H1 (cell line): Measurements from ENCODE around the gene ADSS1. TPM values are rescaled to one million over a fixed set of nuclear protein-coding genes. Genes with fewer than 3 reads are reported as not detected.

Source experiments
- CTCF ChIA-PET: fragments of 300-600 bp; sonication (Branson Sonifier 250); formaldehyde crosslinking; loops from one replicate; lab custom pipeline; 2021; ENCODE audit not compliant: partially characterized antibody; lab: Charles Lee
- POLR2A ChIA-PET: fragments of 300-600 bp; sonication (Branson Sonifier 250); formaldehyde crosslinking; loops from one replicate; lab custom pipeline; 2021; ENCODE audit warnings: inconsistent platforms; ENCODE audit not compliant: partially characterized antibody; lab: Charles Lee
- DNase-seq, 2 experiments: peaks; one replicate each; pipeline versions ENCODE4 v3.0.0 to v3.0.0-alpha.2; 2010 to 2022; ENCODE audit warnings: low spot score in 2 of 2, low read depth in 1 of 2, mixed read lengths in 1 of 2
- FAIRE-seq: peaks from 2 replicates; lab custom pipeline; 2011; peaks lifted over from hg19 to GRCh38; lab: Jason Lieb, UNC
- H2AFZ ChIP-seq: 2 replicates; pipeline ENCODE4 v1.8.1; 2012; ENCODE audit warnings: low read length, inconsistent platforms
- H2AK5ac ChIP-seq: 2 replicates; pipeline ENCODE4 v1.6.1; 2013; ENCODE audit warnings: low read depth, low read length
- H2BK120ac ChIP-seq: replicated peaks from 2 replicates; pipeline ENCODE3; 2013; ENCODE audit warnings: low read depth, low read length, inconsistent platforms
- H2BK12ac ChIP-seq: 2 replicates; pipeline ENCODE4 v1.6.1; 2013; ENCODE audit warnings: low read depth, low read length
- H2BK15ac ChIP-seq: 2 replicates; pipeline ENCODE4 v1.6.1; 2013; ENCODE audit warnings: low read length
- H2BK20ac ChIP-seq: 2 replicates; pipeline ENCODE4 v1.6.1; 2013; ENCODE audit warnings: low read length
- H2BK5ac ChIP-seq: 2 replicates; pipeline ENCODE4 v1.6.1; 2013; ENCODE audit warnings: low read depth, low read length
- H3K14ac ChIP-seq: 2 replicates; pipeline ENCODE4 v1.6.1; 2013; ENCODE audit warnings: inconsistent platforms; ENCODE audit not compliant: insufficient read length
- H3K18ac ChIP-seq: 2 replicates; pipeline ENCODE4 v1.6.1; 2013; ENCODE audit warnings: low read length; ENCODE audit errors: extremely low read depth
- H3K23ac ChIP-seq: 2 replicates; pipeline ENCODE4 v1.6.1; 2013; ENCODE audit warnings: inconsistent platforms; ENCODE audit not compliant: insufficient read length
- H3K23me2 ChIP-seq: 2 replicates; pipeline ENCODE4 v1.6.1; 2013; ENCODE audit warnings: low read depth, low read length
- H3K27ac ChIP-seq: 2 replicates; pipeline ENCODE4 v1.6.1; 2011; ENCODE audit warnings: low read depth, low read length, inconsistent platforms
- H3K27me3 ChIP-seq, 4 experiments: replicated peaks in 1 of 4; 1 replicate in 1 of 4; 2 replicates in 3 of 4; pipeline versions ENCODE4 v1.6.1 to v1.8.1; 2011 to 2013; ENCODE audit warnings: low read length in 3 of 4, mild to moderate bottlenecking in 3 of 4, inconsistent platforms in 2 of 4, mixed read lengths in 2 of 4, moderate library complexity in 1 of 4; ENCODE audit not compliant: control insufficient read depth in 3 of 4, insufficient read depth in 3 of 4; ENCODE audit errors: extremely low read depth in 1 of 4
- H3K36me3 ChIP-seq, 4 experiments: 2 replicates each; pipeline versions ENCODE4 v1.6.1 to v1.8.1; 2011 to 2013; ENCODE audit warnings: mild to moderate bottlenecking in 4 of 4, low read length in 3 of 4, moderate library complexity in 2 of 4, control low read depth in 1 of 4, inconsistent platforms in 1 of 4; ENCODE audit not compliant: insufficient read depth in 4 of 4, control insufficient read depth in 2 of 4
- H3K4ac ChIP-seq: replicated peaks from 2 replicates; pipeline ENCODE3; 2013; ENCODE audit warnings: low read length, low read depth, mixed read lengths, inconsistent platforms; ENCODE audit not compliant: insufficient read length
- H3K4me1 ChIP-seq, 4 experiments: replicated peaks in 1 of 4; 1 replicate in 1 of 4; 2 replicates in 3 of 4; pipeline versions ENCODE4 v1.6.1 to v1.8.1; 2011 to 2013; ENCODE audit warnings: low read length in 3 of 4, inconsistent platforms in 2 of 4, mixed read lengths in 1 of 4; ENCODE audit not compliant: insufficient read depth in 4 of 4, control insufficient read depth in 3 of 4
- H3K4me2 ChIP-seq, 2 experiments: 2 replicates each; pipeline versions ENCODE4 v1.6.1 to v1.8.1; 2011 to 2013; ENCODE audit warnings: low read depth in 2 of 2, low read length in 2 of 2, control low read depth in 1 of 2, inconsistent platforms in 1 of 2, mild to moderate bottlenecking in 1 of 2; ENCODE audit not compliant: insufficient read depth in 1 of 2
- H3K4me3 ChIP-seq, 4 experiments: fragments of 200-600, 300-600 bp in 1 of 4; sonication (generic), shearing (Covaris generic), sonication (Bioruptor Twin) in 1 of 4; 2 replicates each; pipeline versions ENCODE4 v1.5.1 to v1.8.1; 2011 to 2016; ENCODE audit warnings: low read length in 4 of 4, low read depth in 3 of 4, control low read depth in 2 of 4, inconsistent platforms in 2 of 4, mild to moderate bottlenecking in 2 of 4, mixed read lengths in 1 of 4, moderate library complexity in 1 of 4; ENCODE audit not compliant: insufficient read depth in 2 of 4; ENCODE audit errors: extremely low read depth in 1 of 4
- H3K56ac ChIP-seq: replicated peaks from 2 replicates; pipeline ENCODE3; 2013; ENCODE audit warnings: low read depth, mild to moderate bottlenecking, mixed read lengths, low read length, inconsistent platforms; ENCODE audit not compliant: insufficient read length
- H3K79me1 ChIP-seq: 2 replicates; pipeline ENCODE4 v1.6.1; 2013; ENCODE audit warnings: low read depth, low read length, control low read depth
- H3K79me2 ChIP-seq, 2 experiments: 2 replicates each; pipeline versions ENCODE4 v1.6.1 to v1.8.1; 2012 to 2013; ENCODE audit warnings: low read length in 2 of 2, mild to moderate bottlenecking in 2 of 2, inconsistent platforms in 1 of 2; ENCODE audit not compliant: insufficient read depth in 2 of 2, control insufficient read depth in 1 of 2
- H3K9ac ChIP-seq, 4 experiments: replicated peaks in 1 of 4; 1 replicate in 1 of 4; 2 replicates in 3 of 4; pipeline versions ENCODE4 v1.6.1 to v1.8.1; 2011 to 2013; ENCODE audit warnings: low read depth in 3 of 4, low read length in 3 of 4, control low read depth in 2 of 4, mild to moderate bottlenecking in 2 of 4, moderate library complexity in 2 of 4, inconsistent platforms in 1 of 4; ENCODE audit errors: extremely low read depth in 1 of 4
- H3K9me3 ChIP-seq, 2 experiments: 2 replicates each; pipeline versions ENCODE4 v1.6.1 to v1.8.1; 2012 to 2013; ENCODE audit warnings: mild to moderate bottlenecking in 2 of 2, moderate library complexity in 2 of 2, control low read depth in 1 of 2, inconsistent platforms in 1 of 2, low read depth in 1 of 2, low read length in 1 of 2, mixed read lengths in 1 of 2; ENCODE audit not compliant: insufficient read depth in 2 of 2
- H4K20me1 ChIP-seq, 2 experiments: replicated peaks in 1 of 2; 2 replicates each; pipeline versions ENCODE3 to v1.8.1; 2011 to 2013; ENCODE audit warnings: inconsistent platforms in 2 of 2, low read length in 2 of 2, mild to moderate bottlenecking in 1 of 2; ENCODE audit not compliant: insufficient read depth in 2 of 2, control insufficient read depth in 1 of 2
- H4K5ac ChIP-seq: 2 replicates; pipeline ENCODE4 v1.6.1; 2013; ENCODE audit warnings: low read length, low read depth, mixed read lengths, inconsistent platforms; ENCODE audit not compliant: insufficient read length
- H4K8ac ChIP-seq: 2 replicates; pipeline ENCODE4 v1.8.0; 2013; ENCODE audit warnings: mild to moderate bottlenecking, moderate library complexity, low read length, inconsistent platforms; ENCODE audit not compliant: insufficient read depth; ENCODE audit errors: extremely low read depth
- H4K91ac ChIP-seq: replicated peaks from 2 replicates; pipeline ENCODE3; 2013; ENCODE audit warnings: low read length, mixed read lengths, inconsistent platforms; ENCODE audit not compliant: insufficient read length
- ATF3 ChIP-seq: IDR thresholded peaks from 2 replicates; pipeline ENCODE4 v1.6.1; 2011; ENCODE audit warnings: low read depth, mild to moderate bottlenecking, low read length; ENCODE audit not compliant: insufficient read depth
- CBX5 ChIP-seq: fragments of 300-800, 300-1000 bp; sonication (generic); IDR thresholded peaks from 2 replicates; pipeline ENCODE4 v1.7.1; 2016; ENCODE audit warnings: antibody characterized with exemption, low read length, low read depth
- WGBS, 2 experiments: shearing (Covaris generic) in 1 of 2; methylation state at CpG; one replicate each; pipeline versions ENCODE4 v1.1.6 to v1.1.7; 2013 to 2015; ENCODE audit warnings: low lambda C conversion rate in 2 of 2, mixed read lengths in 2 of 2, inconsistent platforms in 1 of 2, low coverage in 1 of 2, missing lambda C conversion rate in 1 of 2; ENCODE audit not compliant: insufficient replicate concordance in 2 of 2, insufficient coverage in 1 of 2, insufficient read length in 1 of 2; ENCODE audit errors: extremely low coverage in 1 of 2, missing lambda C conversion rate in 1 of 2; 5-methylcytosine and 5-hydroxymethylcytosine counted together
- polyA plus RNA-seq, 7 experiments: library from polyadenylated mRNA; depleted of rRNA in 3 of 7; stranded (reverse) in 5 of 7; unstranded in 2 of 7; fragments of >200 nt in 5 of 7; fragments of 200-250 nt in 2 of 7; gene quantifications; 1 replicate in 5 of 7; 2 replicates in 1 of 7; 4 replicates in 1 of 7; pipeline versions ENCODE4 v1.2.1 to v1.2.3, GENCODE V29; 2011 to 2013; ENCODE audit warnings: missing spikeins in 2 of 7, mixed read lengths in 2 of 7
- total RNA-seq: library from RNA; stranded (reverse); fragmentation: NEBNext Ultra II Directional; extraction: Animal tissue kit (Norgen Biotek cat#: 25700); gene quantifications from 2 replicates; pipeline ENCODE4 v1.2.1, GENCODE V29; 2021
- TF ChIP-seq, protein P1 (sequence below), 3 experiments: IDR thresholded peaks; 1 replicate in 2 of 3; 2 replicates in 1 of 3; pipeline versions ENCODE4 v1.5.1 to v1.6.1; 2011; ENCODE audit warnings: low read length in 3 of 3, mild to moderate bottlenecking in 3 of 3, inconsistent platforms in 2 of 3, low read depth in 1 of 3, moderate library complexity in 1 of 3; ENCODE audit not compliant: insufficient read depth in 1 of 3; ENCODE audit errors: control extremely low read depth in 1 of 3

Gene ADSS1
- total and polyA plus RNA-seq, 2 of the 8 experiments (the other 6 are each of a cell fraction or from before 2014, with no cell fraction given), result 7.1 to 7.9 TPM

DNA sequence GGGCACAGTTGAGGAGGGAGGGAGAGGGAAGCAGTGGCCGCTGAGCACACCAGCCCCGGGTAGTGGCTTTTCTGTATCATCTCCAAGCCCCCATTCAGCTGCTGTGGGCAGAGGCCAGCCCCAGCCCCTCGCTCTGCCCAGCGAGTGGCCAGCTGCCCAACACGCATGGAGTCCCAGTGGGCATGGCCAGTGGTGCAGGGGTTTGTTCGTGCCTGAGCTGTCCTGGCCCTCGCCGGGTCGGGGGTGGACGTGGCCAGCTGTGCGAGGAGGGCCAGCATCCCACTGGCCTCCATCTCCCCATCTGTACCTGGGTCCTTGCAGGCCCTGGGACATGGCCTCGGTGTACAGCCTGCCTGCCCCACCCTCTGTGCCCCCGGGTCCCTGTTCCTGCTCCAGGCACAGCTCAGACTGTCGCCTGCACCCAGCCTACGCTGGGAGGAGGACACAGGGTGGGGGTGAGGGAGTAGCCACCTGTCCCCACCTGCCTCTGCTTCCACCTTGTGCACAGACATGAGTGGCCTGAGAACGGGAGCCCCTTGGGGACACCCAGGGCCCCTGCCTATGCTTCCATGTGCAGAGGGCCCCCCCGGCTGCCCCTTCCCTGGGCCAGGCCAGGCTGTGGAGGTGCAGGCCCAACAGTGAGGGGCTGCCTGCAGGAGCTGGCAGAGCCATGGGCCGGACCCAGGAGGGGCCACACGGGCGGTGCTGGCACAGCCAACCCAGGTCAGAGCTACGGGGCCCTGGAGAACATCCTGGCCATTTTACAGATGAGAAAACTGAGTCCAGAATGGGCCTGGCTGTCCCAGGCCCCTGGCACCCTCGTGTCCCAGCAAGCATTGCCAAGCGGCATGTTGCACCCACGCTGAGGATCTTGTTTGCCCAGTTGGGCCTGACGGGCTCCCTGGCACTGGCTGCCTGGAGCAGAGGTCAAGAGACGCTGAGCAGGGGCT lies 30.3 kb upstream of the ADSS1 start:
- H3K79me2 ChIP-seq, result peaks cover 0 to 31% of the 10 kb centered on the region in 2 experiments; a peak in 2 of 4 replicates
- H3K9ac ChIP-seq, result no peak overlapping the region
- peaks cover 0 to 38% (median 29%) of the 10 kb centered on the region in 4 experiments; a peak in 6 of 7 replicates for H3K4me1 ChIP-seq
- no peak for FAIRE-seq
- POLR2A ChIA-PET, result interaction anchor here (1.1 to 6.6 kb wide), 4 partner anchors 10 to 28 kb away, joined by 3 to 71 read pairs (median 5); no protein-coding TSS in a partner anchor
- 0 out of 2 replicates have a peak overlapping the region, but pooled peaks have one; percentile 52 for H2BK5ac ChIP-seq
- no peak overlapping the region for H2AFZ ChIP-seq
- no peak overlapping the region for H3K56ac ChIP-seq
- H2BK120ac ChIP-seq, result no peak overlapping the region
- H2BK20ac ChIP-seq, result no peak overlapping the region
- no peak overlapping the region for H3K27ac ChIP-seq
- no peak overlapping the region for H3K23ac ChIP-seq
- peak overlapping the region; percentile 48 for H3K4ac ChIP-seq
- H3K14ac ChIP-seq, result no peak overlapping the region
- peaks cover 19% of the 10 kb centered on the region for H3K79me1 ChIP-seq
- H2BK15ac ChIP-seq, result no peak overlapping the region
- DNase-seq, result no peak
- H3K27me3 ChIP-seq, result no peaks in the 10 kb centered on the region; a peak in 2 of 7 replicates
- 86% methylated on average over 25 of the region's 26 CpGs; no CpG with 5 or more reads in 1 of the 2 experiments for WGBS, 2 experiments
- no peak overlapping the region for H3K18ac ChIP-seq
- no peak overlapping the region for H3K4me2 ChIP-seq
- no peaks in the 10 kb centered on the region for H3K9me3 ChIP-seq
- H3K36me3 ChIP-seq, result peaks cover 0 to 4% (median 0%) of the 10 kb centered on the region in 4 experiments; a peak in 1 of 8 replicates
- no peak overlapping the region for H4K5ac ChIP-seq
- no peak overlapping the region for H4K91ac ChIP-seq
- no peak overlapping the region for H4K8ac ChIP-seq
- CTCF ChIA-PET, result interaction anchor here (1.0 to 9.1 kb wide), 9 partner anchors 10 to 59 kb away, joined by 3 to 70 read pairs (median 4); partner anchors contain the start of gene SIVA1
- H3K4me3 ChIP-seq, result no peak overlapping the region
- 0 out of 2 replicates have a peak overlapping the region, but pooled peaks have one; percentile 75 for H2AK5ac ChIP-seq
- H3K23me2 ChIP-seq, result peaks cover 8% of the 10 kb centered on the region; the same call in 1 of the 2 replicates
- H2BK12ac ChIP-seq, result peak overlapping the region; percentile 50; the same call in 1 of the 2 replicates
- peaks cover 4 to 46% of the 10 kb centered on the region in 2 experiments for H4K20me1 ChIP-seq
- TF ChIP-seq CBX5 (no peak), ATF3 (no peak)
- TF ChIP-seq, protein P1, sequence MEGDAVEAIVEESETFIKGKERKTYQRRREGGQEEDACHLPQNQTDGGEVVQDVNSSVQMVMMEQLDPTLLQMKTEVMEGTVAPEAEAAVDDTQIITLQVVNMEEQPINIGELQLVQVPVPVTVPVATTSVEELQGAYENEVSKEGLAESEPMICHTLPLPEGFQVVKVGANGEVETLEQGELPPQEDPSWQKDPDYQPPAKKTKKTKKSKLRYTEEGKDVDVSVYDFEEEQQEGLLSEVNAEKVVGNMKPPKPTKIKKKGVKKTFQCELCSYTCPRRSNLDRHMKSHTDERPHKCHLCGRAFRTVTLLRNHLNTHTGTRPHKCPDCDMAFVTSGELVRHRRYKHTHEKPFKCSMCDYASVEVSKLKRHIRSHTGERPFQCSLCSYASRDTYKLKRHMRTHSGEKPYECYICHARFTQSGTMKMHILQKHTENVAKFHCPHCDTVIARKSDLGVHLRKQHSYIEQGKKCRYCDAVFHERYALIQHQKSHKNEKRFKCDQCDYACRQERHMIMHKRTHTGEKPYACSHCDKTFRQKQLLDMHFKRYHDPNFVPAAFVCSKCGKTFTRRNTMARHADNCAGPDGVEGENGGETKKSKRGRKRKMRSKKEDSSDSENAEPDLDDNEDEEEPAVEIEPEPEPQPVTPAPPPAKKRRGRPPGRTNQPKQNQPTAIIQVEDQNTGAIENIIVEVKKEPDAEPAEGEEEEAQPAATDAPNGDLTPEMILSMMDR (IDR thresholded peaks at IDR 0.05; ENCODE audit: control extremely low read depth in 1 of 3, insufficient read depth in 1 of 3, low read depth in 1 of 3, low read length in 3 of 3), result no peak
